ENCODE results near the gene SLC39A9. TPM values are rescaled to one million over a fixed set of nuclear protein-coding genes. Genes with fewer than 3 reads are reported as not detected.
A peak's percentile ranks its signal among the peaks of the same experiment; 100 is the strongest.

SLC39A9 gene
- total and polyA plus RNA-seq, 8 donors = 12.1 to 121 (median 19.6) TPM

GRCh38 chr14:69459122-69459521 lies 60.6 kb downstream of the SLC39A9 start:
- no peaks in the 10 kb centered on the region for H3K4me1 ChIP-seq
- H3K36me3 ChIP-seq = peaks cover 26 to 67% (median 64%) of the 10 kb centered on the region in 4 donors
- intact Hi-C loops (cut with DNase I; ENCODE audit: low total_unique reads) = no loop called here
- H3K4me3 ChIP-seq = no peak overlapping the region
- 59 to 64% (median 63%) methylated on average over 1 of the region's 1 CpG for whole genome bisulfite sequencing, 5 donors
- no peak for TF ChIP-seq EP300 (IDR thresholded peaks at IDR 0.05)
- DNase-seq = no peak
- H3K27ac ChIP-seq = no peak overlapping the region
- no peaks in the 10 kb centered on the region for H3K9me3 ChIP-seq
- H3K27me3 ChIP-seq = no peaks in the 10 kb centered on the region

GRCh38 chr14:69460093-69460701 lies 61.7 kb downstream of the SLC39A9 start:
- Histone ChIP-seq H3K4me3 (no peak overlapping the region), H3K9me3 (no peaks in the 10 kb centered on the region), H3K36me3 (peaks cover 26 to 56% (median 56%) of the 10 kb centered on the region in 4 donors), H3K4me1 (no peaks in the 10 kb centered on the region), H3K27ac (peak overlapping the region in 1 of 5 donors; percentile 6), H3K27me3 (no peaks in the 10 kb centered on the region)
- intact Hi-C loops (cut with DNase I; ENCODE audit: low total_unique reads) = loop anchor here (5.0 kb wide), 1 partner anchor 218 kb away; no protein-coding TSS in a partner anchor
- TF ChIP-seq CTCF (IDR thresholded peaks at IDR 0.05) (peak in 5 of 7 experiments; percentile 54 to 79 (median 66)), POLR2A (IDR thresholded peaks at IDR 0.05) (no peak), POLR2AphosphoS5 (IDR thresholded peaks at IDR 0.05) (peak in 2 of 3 donors; percentile 71 to 74)
- DNase-seq = peak; percentile 65 to 93
- 26 to 29% (median 26%) methylated on average over 4 of the region's 4 CpGs for WGBS, 5 donors

- intact Hi-C loops (cut with DNase I; ENCODE audit: low total_unique reads) = loop anchor here (5.0 kb wide), 1 partner anchor 222 kb away; no protein-coding TSS in a partner anchor
- DNase-seq = no peak
These were observed 65.9 kb downstream of the SLC39A9 start for GRCh38 chr14:69464379-69464778.

DNA sequence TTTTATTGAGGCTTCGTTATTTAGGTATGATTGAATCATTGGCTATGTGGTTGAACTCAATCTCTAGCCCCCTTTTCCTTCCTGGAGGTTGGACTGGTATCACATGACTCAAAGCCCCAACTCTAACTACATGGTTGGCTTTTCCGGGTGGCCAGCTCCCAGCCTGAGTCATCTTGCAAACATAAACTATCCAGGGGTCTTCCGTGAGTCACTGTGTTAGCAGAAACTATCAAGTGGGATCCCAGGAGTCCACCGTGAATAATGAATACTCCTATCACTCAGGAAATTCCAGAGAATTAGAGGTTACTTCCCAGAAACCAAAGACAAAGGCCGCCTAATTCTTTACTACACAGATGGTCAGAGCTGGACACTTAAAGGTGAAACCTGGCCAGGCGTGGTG lies 66.3 kb downstream of the SLC39A9 start:
- H3K36me3 ChIP-seq = peaks cover 12 to 17% (median 16%) of the 10 kb centered on the region in 4 donors
- no peaks in the 10 kb centered on the region for H3K4me1 ChIP-seq
- intact Hi-C loops (cut with DNase I; ENCODE audit: low total_unique reads) = loop anchor here (5.0 kb wide), 1 partner anchor 223 kb away; no protein-coding TSS in a partner anchor
- H3K27ac ChIP-seq = no peak overlapping the region
- no peak for TF ChIP-seq EP300 (IDR thresholded peaks at IDR 0.05)
- no peak for TF ChIP-seq POLR2A (IDR thresholded peaks at IDR 0.05)
- TF ChIP-seq POLR2AphosphoS5 (IDR thresholded peaks at IDR 0.05) = no peak
- TF ChIP-seq CTCF (IDR thresholded peaks at IDR 0.05) = no peak
- no peaks in the 10 kb centered on the region for H3K9me3 ChIP-seq
- no peak for DNase-seq
- no peaks in the 10 kb centered on the region for H3K27me3 ChIP-seq
- H3K4me3 ChIP-seq = no peak overlapping the region
- 71 to 92% (median 78%) methylated on average over 6 of the region's 6 CpGs for WGBS, 5 donors

More at GRCh38 chr14:69464379-69464778, 65.9 kb downstream of the SLC39A9 start:
- Histone ChIP-seq H3K36me3 (peaks cover 12 to 17% (median 16%) of the 10 kb centered on the region in 4 donors), H3K9me3 (no peaks in the 10 kb centered on the region), H3K4me3 (no peak overlapping the region), H3K27me3 (no peaks in the 10 kb centered on the region), H3K4me1 (no peaks in the 10 kb centered on the region), H3K27ac (no peak overlapping the region)
- TF ChIP-seq EP300 (IDR thresholded peaks at IDR 0.05) (no peak), CTCF (IDR thresholded peaks at IDR 0.05) (no peak), POLR2AphosphoS5 (IDR thresholded peaks at IDR 0.05) (no peak), POLR2A (IDR thresholded peaks at IDR 0.05) (no peak)

DNA sequence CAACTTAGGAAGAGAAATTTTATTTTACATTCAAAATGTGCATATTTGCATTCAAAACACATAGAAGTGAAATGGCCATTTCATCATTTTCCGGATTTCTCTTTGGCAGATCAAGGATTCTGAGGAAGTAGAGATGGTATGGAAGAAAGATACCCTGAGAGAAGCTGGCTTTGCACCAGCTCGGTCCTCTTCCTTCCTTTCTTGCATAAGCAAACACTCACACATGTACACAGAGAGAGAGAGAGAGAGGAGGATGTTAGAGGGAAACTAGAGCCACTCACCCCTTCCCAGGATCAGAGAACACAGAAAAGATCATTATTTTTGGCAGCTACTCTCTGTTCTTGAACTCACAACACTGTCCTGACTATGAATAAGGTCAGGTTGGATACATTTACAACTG lies 70.5 kb downstream of the SLC39A9 start:
- Histone ChIP-seq H3K27ac (no peak overlapping the region), H3K4me3 (no peak overlapping the region), H3K4me1 (no peaks in the 10 kb centered on the region), H3K9me3 (no peaks in the 10 kb centered on the region), H3K36me3 (no peaks in the 10 kb centered on the region), H3K27me3 (no peaks in the 10 kb centered on the region)
- no peak for DNase-seq
- 47 to 58% (median 53%) methylated on average over 2 of the region's 2 CpGs for WGBS, 5 donors
- intact Hi-C loops (cut with DNase I; ENCODE audit: low total_unique reads) = no loop called here
- TF ChIP-seq CTCF (IDR thresholded peaks at IDR 0.05) = no peak
- no peak for TF ChIP-seq POLR2A (IDR thresholded peaks at IDR 0.05)
- TF ChIP-seq EP300 (IDR thresholded peaks at IDR 0.05) = no peak
- no peak for TF ChIP-seq POLR2AphosphoS5 (IDR thresholded peaks at IDR 0.05)

Measured in stomach (tissue), 9 donors.